Endothelial cell (in vitro differentiated cells): ENCODE measurements around the gene JAK1. TPM values are rescaled to one million over a fixed set of nuclear protein-coding genes. Genes with fewer than 3 reads are reported as not detected.
A peak's percentile ranks its signal among the peaks of the same experiment; 100 is the strongest.

ENCODE experiments used
- DNase-seq: peaks from one replicate; pipeline ENCODE4 v3.0.0; 2021; ENCODE audit warnings: low spot score
- H3K27ac Mint-ChIP-seq: one replicate; pipeline ENCODE4 v1.8.0; 2021; ENCODE audit warnings: mixed read lengths, inconsistent platforms; ENCODE audit not compliant: unreplicated experiment
- H3K27me3 Mint-ChIP-seq: one replicate; pipeline ENCODE4 v1.8.0; 2021; ENCODE audit warnings: mild to moderate bottlenecking, moderate library complexity, mixed read lengths, inconsistent platforms; ENCODE audit not compliant: unreplicated experiment
- H3K36me3 Mint-ChIP-seq: one replicate; pipeline ENCODE4 v1.8.0; 2021; ENCODE audit warnings: mild to moderate bottlenecking, low read depth, mixed read lengths, inconsistent platforms; ENCODE audit not compliant: unreplicated experiment
- H3K4me1 Mint-ChIP-seq: one replicate; pipeline ENCODE4 v1.8.0; 2021; ENCODE audit warnings: mild to moderate bottlenecking, mixed read lengths, inconsistent platforms; ENCODE audit not compliant: unreplicated experiment
- H3K4me3 Mint-ChIP-seq: one replicate; pipeline ENCODE4 v1.8.0; 2021; ENCODE audit warnings: mild to moderate bottlenecking, mixed read lengths, inconsistent platforms; ENCODE audit not compliant: unreplicated experiment
- H3K9me3 Mint-ChIP-seq: one replicate; pipeline ENCODE4 v1.8.0; 2021; ENCODE audit warnings: mixed read lengths, inconsistent platforms; ENCODE audit not compliant: unreplicated experiment
- total RNA-seq: library from RNA; stranded (reverse); fragmentation: NEBNext Ultra II Directional; extraction: Animal tissue kit (Norgen Biotek cat#: 25700); gene quantifications from one replicate; pipeline ENCODE4 v1.2.1, GENCODE V29; 2021; ENCODE audit not compliant: unreplicated experiment
- TF ChIP-seq, protein P1 (sequence below): fragments of 200-600 bp; sonication (generic); IDR thresholded peaks from one replicate; pipeline ENCODE4 v1.5.0; 2021; ENCODE audit warnings: antibody characterized with exemption; ENCODE audit not compliant: unreplicated experiment

The JAK1 gene
- total RNA-seq, 1 donor from 2014 or later, result 202 TPM

- H3K4me3 Mint-ChIP-seq, result peak overlapping the region; percentile 34
- H3K36me3 Mint-ChIP-seq, result peaks cover 50% of the 10 kb centered on the region
- no peak for DNase-seq
- peaks cover 10% of the 10 kb centered on the region for H3K27me3 Mint-ChIP-seq
- no peaks in the 10 kb centered on the region for H3K9me3 Mint-ChIP-seq
- no peak overlapping the region for H3K27ac Mint-ChIP-seq
- peaks cover 22% of the 10 kb centered on the region for H3K4me1 Mint-ChIP-seq
- TF ChIP-seq, protein P1, sequence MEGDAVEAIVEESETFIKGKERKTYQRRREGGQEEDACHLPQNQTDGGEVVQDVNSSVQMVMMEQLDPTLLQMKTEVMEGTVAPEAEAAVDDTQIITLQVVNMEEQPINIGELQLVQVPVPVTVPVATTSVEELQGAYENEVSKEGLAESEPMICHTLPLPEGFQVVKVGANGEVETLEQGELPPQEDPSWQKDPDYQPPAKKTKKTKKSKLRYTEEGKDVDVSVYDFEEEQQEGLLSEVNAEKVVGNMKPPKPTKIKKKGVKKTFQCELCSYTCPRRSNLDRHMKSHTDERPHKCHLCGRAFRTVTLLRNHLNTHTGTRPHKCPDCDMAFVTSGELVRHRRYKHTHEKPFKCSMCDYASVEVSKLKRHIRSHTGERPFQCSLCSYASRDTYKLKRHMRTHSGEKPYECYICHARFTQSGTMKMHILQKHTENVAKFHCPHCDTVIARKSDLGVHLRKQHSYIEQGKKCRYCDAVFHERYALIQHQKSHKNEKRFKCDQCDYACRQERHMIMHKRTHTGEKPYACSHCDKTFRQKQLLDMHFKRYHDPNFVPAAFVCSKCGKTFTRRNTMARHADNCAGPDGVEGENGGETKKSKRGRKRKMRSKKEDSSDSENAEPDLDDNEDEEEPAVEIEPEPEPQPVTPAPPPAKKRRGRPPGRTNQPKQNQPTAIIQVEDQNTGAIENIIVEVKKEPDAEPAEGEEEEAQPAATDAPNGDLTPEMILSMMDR, result no peak
These were observed 119.5 kb downstream of the JAK1 start for GRCh38 chr1:64846573-64847430.

DNA sequence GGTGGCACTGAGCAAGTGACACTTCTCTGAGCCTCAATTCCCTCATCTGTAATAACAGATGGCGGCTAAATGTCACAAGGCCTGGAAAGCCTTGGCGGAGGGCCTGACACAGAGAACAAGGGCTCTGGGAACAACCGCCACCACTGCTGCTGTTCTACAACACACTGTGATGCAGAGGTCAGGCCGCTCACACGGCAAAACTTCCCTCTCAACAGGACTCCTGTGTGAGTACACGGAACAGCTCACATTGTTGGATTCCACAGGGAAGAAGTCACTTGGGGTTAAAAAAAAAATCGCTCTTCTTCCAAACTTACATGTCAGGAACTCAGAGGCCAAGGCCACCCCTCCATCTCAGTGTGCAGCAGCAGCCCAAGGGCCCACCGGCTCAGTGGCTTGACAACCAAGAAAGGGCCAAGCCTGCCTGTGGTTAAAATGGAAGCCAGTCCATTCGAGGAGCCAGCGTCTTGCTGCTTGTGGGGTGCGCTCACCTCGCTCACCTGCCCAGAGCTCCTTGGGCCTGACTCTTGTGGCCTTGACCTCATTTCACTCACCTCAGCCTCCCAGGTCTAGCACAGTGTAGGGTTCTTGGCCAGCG, 120.4 kb downstream of the JAK1 start:
- H3K27me3 Mint-ChIP-seq, result peaks cover 10% of the 10 kb centered on the region
- TF ChIP-seq, protein P1, result no peak
- no peak overlapping the region for H3K27ac Mint-ChIP-seq
- peaks cover 52% of the 10 kb centered on the region for H3K36me3 Mint-ChIP-seq
- no peak for DNase-seq
- H3K9me3 Mint-ChIP-seq, result no peaks in the 10 kb centered on the region
- H3K4me1 Mint-ChIP-seq, result peaks cover 15% of the 10 kb centered on the region
- H3K4me3 Mint-ChIP-seq, result peak overlapping the region; percentile 34

- Mint-ChIP-seq H3K27ac (no peak overlapping the region), H3K4me1 (peaks cover 6% of the 10 kb centered on the region), H3K36me3 (peaks cover 54% of the 10 kb centered on the region), H3K4me3 (peak overlapping the region; percentile 76), H3K27me3 (peaks cover 12% of the 10 kb centered on the region), H3K9me3 (no peaks in the 10 kb centered on the region)
- DNase-seq, result no peak
- TF ChIP-seq, protein P1, result no peak
These were observed 121.7 kb downstream of the JAK1 start for GRCh38 chr1:64844609-64845008.

DNA sequence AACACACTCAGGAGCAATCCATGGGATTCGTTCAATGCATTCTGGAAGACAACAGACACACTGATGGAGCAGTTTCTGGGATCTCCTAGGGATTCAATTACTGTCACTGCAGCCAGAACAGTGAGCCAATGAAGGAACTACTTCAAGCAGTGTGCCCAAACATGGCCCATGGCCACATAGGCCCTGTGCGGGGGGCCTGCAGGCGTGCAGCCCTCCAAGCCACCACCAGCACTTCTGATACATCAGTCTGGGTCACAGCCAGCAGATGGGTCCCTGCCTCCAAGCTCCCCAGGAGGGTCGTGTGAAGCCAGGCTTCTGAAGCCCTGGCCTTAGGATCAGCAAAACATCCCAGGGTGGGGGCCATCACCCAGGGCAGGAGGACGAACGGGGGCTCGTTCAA, 122.2 kb downstream of the JAK1 start:
- TF ChIP-seq, protein P1, result no peak
- DNase-seq, result no peak
- Mint-ChIP-seq H3K27ac (no peak overlapping the region), H3K36me3 (peaks cover 54% of the 10 kb centered on the region), H3K4me3 (no peak overlapping the region), H3K9me3 (no peaks in the 10 kb centered on the region), H3K27me3 (peaks cover 7% of the 10 kb centered on the region), H3K4me1 (peaks cover 1% of the 10 kb centered on the region)

- H3K4me1 Mint-ChIP-seq, result no peaks in the 10 kb centered on the region
- peaks cover 7% of the 10 kb centered on the region for H3K27me3 Mint-ChIP-seq
- no peaks in the 10 kb centered on the region for H3K9me3 Mint-ChIP-seq
- no peak for DNase-seq
- H3K4me3 Mint-ChIP-seq, result no peak overlapping the region
- H3K27ac Mint-ChIP-seq, result no peak overlapping the region
- TF ChIP-seq, protein P1, result no peak
- H3K36me3 Mint-ChIP-seq, result peaks cover 57% of the 10 kb centered on the region
These were observed 122.7 kb downstream of the JAK1 start for GRCh38 chr1:64843675-64844074.
